Measurements from ENCODE around the gene MATN4.

The MATN4 gene

DNA sequence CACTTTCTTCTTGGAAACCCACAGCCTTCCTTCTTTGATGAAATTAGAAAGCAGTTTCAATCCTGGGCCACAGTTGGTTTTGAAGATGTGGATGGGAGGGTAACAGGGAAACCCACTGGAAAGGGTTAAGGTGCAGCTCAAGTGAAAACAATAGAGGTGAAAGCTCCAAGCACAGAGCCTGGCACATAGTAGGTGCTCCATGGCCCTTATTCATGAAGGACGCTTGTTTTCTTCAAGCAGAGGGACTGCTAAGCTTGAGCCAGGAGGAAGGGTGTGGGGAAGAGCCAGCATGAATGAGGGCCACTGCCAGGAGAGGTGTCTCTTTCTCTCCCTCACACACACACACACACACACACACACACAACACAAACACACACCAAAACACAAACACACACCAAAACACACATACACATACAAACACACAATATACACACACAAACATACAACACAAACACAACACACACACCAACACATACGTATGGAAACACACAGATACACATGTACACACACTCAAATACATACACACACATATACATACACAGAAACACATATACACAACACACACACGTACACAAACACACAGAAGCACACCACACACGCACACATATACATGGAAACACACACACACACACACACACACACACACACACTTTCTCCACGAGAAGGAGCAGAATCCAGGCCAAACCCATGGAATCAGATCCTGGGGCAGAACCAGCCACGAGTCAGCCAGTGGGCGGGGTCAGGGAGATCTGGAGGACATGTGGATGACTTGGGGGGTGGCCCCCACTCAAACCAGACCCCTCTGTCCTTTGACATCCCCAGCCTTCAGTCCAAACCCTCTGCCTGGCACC is 25.2 kb downstream of the MATN4 start:
- no peak overlapping the region for H3K4me2 ChIP-seq (ENCODE audit: insufficient read depth, low read length, poor library complexity, severe bottlenecking)
- H3K14ac ChIP-seq (ENCODE audit: low read length): no peak overlapping the region
- no peak for DNase-seq (ENCODE audit: low spot score)
- WGBS, 2 donors (ENCODE audit: extremely low coverage in 2 of 2, insufficient read length in 2 of 2, insufficient replicate concordance in 1 of 2): 100% methylated on average over 1 of the region's 7 CpGs; no CpG with 5 or more reads in 1 of the 2 donors
- H2AFZ ChIP-seq (ENCODE audit: low read length): no peak overlapping the region
- H3K36me3 ChIP-seq (replicated peaks in 1 of 2; ENCODE audit: control insufficient read depth in 2 of 2, insufficient read depth in 2 of 2, low read length in 2 of 2): no peaks in the 10 kb centered on the region
- H3K4me1 ChIP-seq (ENCODE audit: control insufficient read depth in 2 of 2, insufficient read depth in 1 of 2, low read depth in 1 of 2, low read length in 2 of 2): no peaks in the 10 kb centered on the region
- H3K27ac ChIP-seq (replicated peaks; ENCODE audit: low read length): no peak overlapping the region
- H2BK12ac ChIP-seq (ENCODE audit: low read length): no peak overlapping the region
- H3K79me1 ChIP-seq (ENCODE audit: low read depth, low read length): no peaks in the 10 kb centered on the region
- H3K27me3 ChIP-seq (ENCODE audit: control insufficient read depth in 3 of 3, insufficient read depth in 3 of 3, low read depth in 1 of 3, low read length in 3 of 3): peaks cover 0 to 16% (median 0%) of the 10 kb centered on the region in 3 experiments
- H4K91ac ChIP-seq (ENCODE audit: low read depth, low read length, poor library complexity): no peak overlapping the region
- H3K9me3 ChIP-seq (replicated peaks in 1 of 2; ENCODE audit: control insufficient read depth in 2 of 2, insufficient read depth in 1 of 2, low read depth in 1 of 2, low read length in 2 of 2): no peaks in the 10 kb centered on the region
- no peak overlapping the region for H3K18ac ChIP-seq (ENCODE audit: low read length)
- H4K8ac ChIP-seq (ENCODE audit: low read depth, low read length): no peak overlapping the region
- H2BK15ac ChIP-seq (ENCODE audit: low read length): no peak overlapping the region
- H2BK120ac ChIP-seq (ENCODE audit: low read depth, low read length): no peak overlapping the region
- no peak overlapping the region for H2AK5ac ChIP-seq (ENCODE audit: low read depth, low read length)
- H3K9ac ChIP-seq (ENCODE audit: low read depth, low read length, poor library complexity): peak overlapping the region; percentile 45
- H3K4ac ChIP-seq (ENCODE audit: low read length): no peak overlapping the region
- H3K4me3 ChIP-seq (ENCODE audit: low read length in 2 of 2): no peak overlapping the region
- no peak overlapping the region for H3K23ac ChIP-seq (ENCODE audit: low read depth, low read length, poor library complexity)
- no peak overlapping the region for H2BK5ac ChIP-seq (ENCODE audit: low read length)

DNA sequence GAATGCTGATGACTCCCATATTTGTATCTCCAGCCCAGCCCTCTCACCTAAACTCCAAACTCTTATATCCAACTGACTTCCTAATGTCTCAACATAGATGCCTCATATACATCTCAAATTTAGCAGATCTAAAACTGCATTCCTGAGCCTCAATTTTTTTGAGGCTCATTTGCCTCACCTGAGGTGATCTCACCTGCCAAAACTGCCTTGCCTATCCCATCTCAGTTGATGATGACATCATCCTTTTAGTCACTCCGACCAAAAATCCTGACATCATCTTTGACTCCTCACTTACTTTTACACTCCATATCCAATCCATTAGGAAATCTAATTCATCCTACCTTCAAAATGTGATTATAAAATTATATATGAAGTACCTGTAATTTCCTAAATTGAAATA is 28.1 kb downstream of the MATN4 start:
- H3K79me1 ChIP-seq (ENCODE audit: low read depth, low read length): no peaks in the 10 kb centered on the region
- no peak overlapping the region for H4K8ac ChIP-seq (ENCODE audit: low read depth, low read length)

DNA sequence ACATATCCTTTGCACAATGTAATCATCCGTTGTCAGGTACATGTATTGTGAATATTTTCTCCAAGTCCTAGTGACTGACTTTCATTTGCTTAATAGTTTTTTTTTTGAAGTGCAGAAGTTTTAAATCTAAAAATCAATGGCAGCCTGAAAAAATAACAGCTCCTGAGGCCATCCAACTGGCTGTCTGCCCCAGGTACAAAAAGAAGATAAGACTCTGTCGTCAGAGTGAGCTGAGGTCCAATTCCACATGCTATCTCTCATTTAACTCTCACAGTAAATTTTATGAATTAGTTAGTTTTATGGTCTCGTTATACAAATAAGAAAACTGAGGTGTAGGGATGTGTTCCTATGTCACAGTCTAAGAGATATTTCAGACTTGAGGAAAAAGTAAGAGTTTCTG is 32.8 kb downstream of the MATN4 start:
- H2BK12ac ChIP-seq (ENCODE audit: low read length): no peak overlapping the region
- H2BK120ac ChIP-seq (ENCODE audit: low read depth, low read length): no peak overlapping the region
- no peak overlapping the region for H2BK5ac ChIP-seq (ENCODE audit: low read length)
- no peak overlapping the region for H3K23ac ChIP-seq (ENCODE audit: low read depth, low read length, poor library complexity)
- H3K18ac ChIP-seq (ENCODE audit: low read length): no peak overlapping the region
- H4K91ac ChIP-seq (ENCODE audit: low read depth, low read length, poor library complexity): no peak overlapping the region
- H2BK15ac ChIP-seq (ENCODE audit: low read length): no peak overlapping the region
- H3K27ac ChIP-seq (replicated peaks; ENCODE audit: low read length): no peak overlapping the region
- H3K4ac ChIP-seq (ENCODE audit: low read length): no peak overlapping the region
- H3K9ac ChIP-seq (ENCODE audit: low read depth, low read length, poor library complexity): no peak overlapping the region
- H3K79me1 ChIP-seq (ENCODE audit: low read depth, low read length): no peaks in the 10 kb centered on the region
- H2AFZ ChIP-seq (ENCODE audit: low read length): no peak overlapping the region
- H3K14ac ChIP-seq (ENCODE audit: low read length): no peak overlapping the region
- no peak overlapping the region for H2AK5ac ChIP-seq (ENCODE audit: low read depth, low read length)
- H3K4me2 ChIP-seq (ENCODE audit: insufficient read depth, low read length, poor library complexity, severe bottlenecking): no peak overlapping the region
- no CpG with 5 or more reads among the region's 3 CpGs for WGBS, 2 donors (ENCODE audit: extremely low coverage in 2 of 2, insufficient read length in 2 of 2, insufficient replicate concordance in 1 of 2)
- no peaks in the 10 kb centered on the region for H3K4me1 ChIP-seq (ENCODE audit: control insufficient read depth in 2 of 2, insufficient read depth in 1 of 2, low read depth in 1 of 2, low read length in 2 of 2)
- H3K9me3 ChIP-seq (replicated peaks in 1 of 2; ENCODE audit: control insufficient read depth in 2 of 2, insufficient read depth in 1 of 2, low read depth in 1 of 2, low read length in 2 of 2): no peaks in the 10 kb centered on the region
- DNase-seq (ENCODE audit: low spot score): no peak
- peaks cover 0 to 8% (median 0%) of the 10 kb centered on the region in 3 experiments for H3K27me3 ChIP-seq (ENCODE audit: control insufficient read depth in 3 of 3, insufficient read depth in 3 of 3, low read depth in 1 of 3, low read length in 3 of 3)
- no peak overlapping the region for H3K4me3 ChIP-seq (ENCODE audit: low read length in 2 of 2)
- H3K36me3 ChIP-seq (replicated peaks in 1 of 2; ENCODE audit: control insufficient read depth in 2 of 2, insufficient read depth in 2 of 2, low read length in 2 of 2): no peaks in the 10 kb centered on the region
- no peak overlapping the region for H4K8ac ChIP-seq (ENCODE audit: low read depth, low read length)

More for the DNA sequence above, 28.1 kb downstream of the MATN4 start:
- Histone ChIP-seq H3K4me2 (ENCODE audit: insufficient read depth, low read length, poor library complexity, severe bottlenecking) (no peak overlapping the region), H2BK15ac (ENCODE audit: low read length) (no peak overlapping the region), H4K91ac (ENCODE audit: low read depth, low read length, poor library complexity) (no peak overlapping the region), H3K14ac (ENCODE audit: low read length) (no peak overlapping the region), H3K4ac (ENCODE audit: low read length) (no peak overlapping the region), H3K4me1 (ENCODE audit: control insufficient read depth in 2 of 2, insufficient read depth in 1 of 2, low read depth in 1 of 2, low read length in 2 of 2) (no peaks in the 10 kb centered on the region), H2AK5ac (ENCODE audit: low read depth, low read length) (no peak overlapping the region), H3K9me3 (replicated peaks in 1 of 2; ENCODE audit: control insufficient read depth in 2 of 2, insufficient read depth in 1 of 2, low read depth in 1 of 2, low read length in 2 of 2) (no peaks in the 10 kb centered on the region), H2BK12ac (ENCODE audit: low read length) (no peak overlapping the region), H3K36me3 (replicated peaks in 1 of 2; ENCODE audit: control insufficient read depth in 2 of 2, insufficient read depth in 2 of 2, low read length in 2 of 2) (no peaks in the 10 kb centered on the region), H3K4me3 (ENCODE audit: low read length in 2 of 2) (no peak overlapping the region), H2BK120ac (ENCODE audit: low read depth, low read length) (no peak overlapping the region), H3K27ac (replicated peaks; ENCODE audit: low read length) (no peak overlapping the region), H3K9ac (ENCODE audit: low read depth, low read length, poor library complexity) (no peak overlapping the region), H2AFZ (ENCODE audit: low read length) (no peak overlapping the region), H2BK5ac (ENCODE audit: low read length) (no peak overlapping the region), H3K23ac (ENCODE audit: low read depth, low read length, poor library complexity) (no peak overlapping the region), H3K27me3 (ENCODE audit: control insufficient read depth in 3 of 3, insufficient read depth in 3 of 3, low read depth in 1 of 3, low read length in 3 of 3) (peaks cover 0 to 12% (median 0%) of the 10 kb centered on the region in 3 experiments), H3K18ac (ENCODE audit: low read length) (no peak overlapping the region)
- DNase-seq (ENCODE audit: low spot score): no peak
- no CpG with 5 or more reads among the region's 1 CpG for WGBS, 2 donors (ENCODE audit: extremely low coverage in 2 of 2, insufficient read length in 2 of 2, insufficient replicate concordance in 1 of 2)

DNA sequence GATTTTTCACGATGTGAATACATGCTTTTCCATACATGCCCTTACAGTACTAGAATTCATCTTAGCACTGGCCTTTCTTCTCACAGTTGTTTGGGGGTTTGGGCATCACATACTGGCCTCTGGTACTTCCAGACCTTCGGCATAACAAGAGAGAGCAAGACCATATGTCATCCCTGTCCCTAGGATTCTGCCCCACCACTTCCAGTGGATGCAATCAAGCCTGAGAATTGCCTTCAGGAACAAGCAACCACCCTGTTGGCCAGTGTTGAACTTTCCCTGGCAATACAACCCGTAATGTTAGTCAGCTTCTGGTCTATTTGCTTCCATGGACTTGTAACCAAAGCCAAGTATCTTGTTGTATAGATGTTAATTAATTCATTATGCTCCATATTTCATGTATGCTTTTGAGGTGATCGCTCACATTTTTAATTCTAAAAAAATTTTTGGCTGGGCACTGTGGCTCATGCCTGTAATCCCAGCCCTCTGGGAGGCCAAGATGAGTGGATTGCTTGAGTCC is 38.3 kb downstream of the MATN4 start:
- Histone ChIP-seq H3K14ac (ENCODE audit: low read length) (no peak overlapping the region), H3K27me3 (ENCODE audit: control insufficient read depth in 3 of 3, insufficient read depth in 3 of 3, low read depth in 1 of 3, low read length in 3 of 3) (peaks cover 0 to 7% (median 0%) of the 10 kb centered on the region in 3 experiments), H3K4me3 (ENCODE audit: low read length in 2 of 2) (no peak overlapping the region), H2BK120ac (ENCODE audit: low read depth, low read length) (no peak overlapping the region), H2AK5ac (ENCODE audit: low read depth, low read length) (no peak overlapping the region), H3K18ac (ENCODE audit: low read length) (no peak overlapping the region), H3K9me3 (replicated peaks in 1 of 2; ENCODE audit: control insufficient read depth in 2 of 2, insufficient read depth in 1 of 2, low read depth in 1 of 2, low read length in 2 of 2) (no peaks in the 10 kb centered on the region), H3K4me1 (ENCODE audit: control insufficient read depth in 2 of 2, insufficient read depth in 1 of 2, low read depth in 1 of 2, low read length in 2 of 2) (no peaks in the 10 kb centered on the region), H2BK5ac (ENCODE audit: low read length) (no peak overlapping the region), H3K4me2 (ENCODE audit: insufficient read depth, low read length, poor library complexity, severe bottlenecking) (no peak overlapping the region), H2BK12ac (ENCODE audit: low read length) (no peak overlapping the region), H4K91ac (ENCODE audit: low read depth, low read length, poor library complexity) (no peak overlapping the region), H3K23ac (ENCODE audit: low read depth, low read length, poor library complexity) (no peak overlapping the region), H3K79me1 (ENCODE audit: low read depth, low read length) (no peaks in the 10 kb centered on the region), H4K8ac (ENCODE audit: low read depth, low read length) (no peak overlapping the region), H3K27ac (replicated peaks; ENCODE audit: low read length) (no peak overlapping the region), H3K4ac (ENCODE audit: low read length) (no peak overlapping the region), H3K9ac (ENCODE audit: low read depth, low read length, poor library complexity) (no peak overlapping the region), H2AFZ (ENCODE audit: low read length) (no peak overlapping the region), H3K36me3 (replicated peaks in 1 of 2; ENCODE audit: control insufficient read depth in 2 of 2, insufficient read depth in 2 of 2, low read length in 2 of 2) (no peaks in the 10 kb centered on the region), H2BK15ac (ENCODE audit: low read length) (no peak overlapping the region)
- no peak for DNase-seq (ENCODE audit: low spot score)
- no CpG with 5 or more reads among the region's 4 CpGs for WGBS, 2 donors (ENCODE audit: extremely low coverage in 2 of 2, insufficient read length in 2 of 2, insufficient replicate concordance in 1 of 2)
